HUES48 (cell line): Measurements from ENCODE around the gene RECQL.
A peak's percentile ranks its signal among the peaks of the same experiment; 100 is the strongest.

Experiments
- H3K27ac ChIP-seq: one replicate; pipeline ENCODE4 v1.7.0; 2013; ENCODE audit warnings: low read depth, low read length, inconsistent platforms
- H3K27me3 ChIP-seq: 2 replicates; pipeline ENCODE4 v1.6.1; 2013; ENCODE audit warnings: mild to moderate bottlenecking, low read length; ENCODE audit not compliant: control insufficient read depth, insufficient read depth
- H3K36me3 ChIP-seq: 2 replicates; pipeline ENCODE4 v1.6.1; 2013; ENCODE audit warnings: low read length; ENCODE audit not compliant: control insufficient read depth, insufficient read depth
- H3K4me1 ChIP-seq: 2 replicates; pipeline ENCODE4 v1.6.1; 2013; ENCODE audit warnings: mild to moderate bottlenecking, low read length; ENCODE audit not compliant: control insufficient read depth, insufficient read depth
- H3K4me3 ChIP-seq: 2 replicates; pipeline ENCODE4 v1.5.1; 2013; ENCODE audit warnings: mild to moderate bottlenecking, low read depth, low read length
- H3K9ac ChIP-seq: 2 replicates; pipeline ENCODE4 v1.6.1; 2013; ENCODE audit warnings: mild to moderate bottlenecking, low read depth, low read length, moderate library complexity
- H3K9me3 ChIP-seq: 2 replicates; pipeline ENCODE4 v1.6.1; 2013; ENCODE audit warnings: low read length; ENCODE audit not compliant: control insufficient read depth, insufficient read depth

RECQL gene

GRCh38 chr12:21527451-21528180, 26.2 kb upstream of the RECQL start:
- Histone ChIP-seq H3K9me3 (no peaks in the 10 kb centered on the region), H3K36me3 (no peaks in the 10 kb centered on the region), H3K4me3 (peak overlapping the region; percentile 86), H3K27me3 (peaks cover 68% of the 10 kb centered on the region), H3K9ac (peak overlapping the region; percentile 48; the same call in 1 of the 2 replicates), H3K27ac (no peak overlapping the region), H3K4me1 (0 out of 2 replicates have a peak, but pooled peaks cover 5% of the 10 kb centered on the region)

- 0 out of 2 replicates have a peak, but pooled peaks cover 5% of the 10 kb centered on the region for H3K4me1 ChIP-seq
- H3K27me3 ChIP-seq = peaks cover 64% of the 10 kb centered on the region
- no peaks in the 10 kb centered on the region for H3K9me3 ChIP-seq
- H3K36me3 ChIP-seq = no peaks in the 10 kb centered on the region
- H3K27ac ChIP-seq = no peak overlapping the region
- H3K4me3 ChIP-seq = peak overlapping the region; percentile 86
- no peak overlapping the region for H3K9ac ChIP-seq
These were observed 25.4 kb upstream of the RECQL start for GRCh38 chr12:21526721-21527345.

GRCh38 chr12:21526053-21526452, 24.6 kb upstream of the RECQL start, which contains the start of gene SPX:
TSS of gene SPX (plus strand) at chr12:21526296. CDS start at chr12:21526473, 177 bp downstream.
- 0 out of 2 replicates have a peak, but pooled peaks cover 5% of the 10 kb centered on the region for H3K4me1 ChIP-seq
- H3K27ac ChIP-seq = no peak within 1 kb of the TSS
- no peaks in the 10 kb centered on the region for H3K9me3 ChIP-seq
- H3K36me3 ChIP-seq = no peaks in the 10 kb centered on the region
- no peak within 1 kb of the TSS for H3K9ac ChIP-seq
- peak within 1 kb of the TSS; percentile 86 for H3K4me3 ChIP-seq
- H3K27me3 ChIP-seq = peaks cover 56% of the 10 kb centered on the region

- no peaks in the 10 kb centered on the region for H3K36me3 ChIP-seq
- H3K27ac ChIP-seq = no peak overlapping the region
- H3K9ac ChIP-seq = no peak overlapping the region
- no peak overlapping the region for H3K4me3 ChIP-seq
- H3K9me3 ChIP-seq = no peaks in the 10 kb centered on the region
- H3K27me3 ChIP-seq = peaks cover 27% of the 10 kb centered on the region
- 0 out of 2 replicates have a peak, but pooled peaks cover 5% of the 10 kb centered on the region for H3K4me1 ChIP-seq
These were observed 21.7 kb upstream of the RECQL start for GRCh38 chr12:21523148-21523547.

GRCh38 chr12:21521541-21521940, 20.1 kb upstream of the RECQL start:
- Histone ChIP-seq H3K27ac (no peak overlapping the region), H3K4me3 (no peak overlapping the region), H3K9me3 (no peaks in the 10 kb centered on the region), H3K4me1 (no peaks in the 10 kb centered on the region), H3K27me3 (peaks cover 11% of the 10 kb centered on the region), H3K9ac (no peak overlapping the region), H3K36me3 (peaks cover 7% of the 10 kb centered on the region; the same call in 1 of the 2 replicates)

GRCh38 chr12:21518451-21518850, 17.0 kb upstream of the RECQL start:
- Histone ChIP-seq H3K27me3 (no peaks in the 10 kb centered on the region), H3K4me3 (no peak overlapping the region), H3K27ac (no peak overlapping the region), H3K9me3 (no peaks in the 10 kb centered on the region), H3K4me1 (no peaks in the 10 kb centered on the region), H3K36me3 (peaks cover 38% of the 10 kb centered on the region), H3K9ac (no peak overlapping the region)

GRCh38 chr12:21516281-21516680, 14.8 kb upstream of the RECQL start:
- Histone ChIP-seq H3K27ac (no peak overlapping the region), H3K4me1 (no peaks in the 10 kb centered on the region), H3K27me3 (no peaks in the 10 kb centered on the region), H3K9me3 (no peaks in the 10 kb centered on the region), H3K9ac (no peak overlapping the region), H3K36me3 (peaks cover 49% of the 10 kb centered on the region), H3K4me3 (no peak overlapping the region)

- no peaks in the 10 kb centered on the region for H3K27me3 ChIP-seq
- no peaks in the 10 kb centered on the region for H3K9me3 ChIP-seq
- H3K4me1 ChIP-seq = no peaks in the 10 kb centered on the region
- peaks cover 38% of the 10 kb centered on the region for H3K36me3 ChIP-seq
- H3K27ac ChIP-seq = no peak overlapping the region
- no peak overlapping the region for H3K9ac ChIP-seq
- H3K4me3 ChIP-seq = no peak overlapping the region
These were observed 8.3 kb upstream of the RECQL start for GRCh38 chr12:21509768-21510167.

GRCh38 chr12:21507849-21508248, 6.4 kb upstream of the RECQL start:
- H3K9me3 ChIP-seq = no peaks in the 10 kb centered on the region
- H3K9ac ChIP-seq = no peak overlapping the region
- H3K4me1 ChIP-seq = no peaks in the 10 kb centered on the region
- H3K4me3 ChIP-seq = no peak overlapping the region
- no peaks in the 10 kb centered on the region for H3K27me3 ChIP-seq
- H3K36me3 ChIP-seq = peaks cover 25% of the 10 kb centered on the region
- no peak overlapping the region for H3K27ac ChIP-seq

GRCh38 chr12:21505888-21506287, 4.5 kb upstream of the RECQL start:
- H3K27me3 ChIP-seq = no peaks in the 10 kb centered on the region
- H3K9ac ChIP-seq = no peak overlapping the region
- no peaks in the 10 kb centered on the region for H3K4me1 ChIP-seq
- H3K4me3 ChIP-seq = no peak overlapping the region
- no peaks in the 10 kb centered on the region for H3K9me3 ChIP-seq
- peaks cover 14% of the 10 kb centered on the region; the same call in 1 of the 2 replicates for H3K36me3 ChIP-seq
- H3K27ac ChIP-seq = no peak overlapping the region

- Histone ChIP-seq H3K27ac (no peak overlapping the region), H3K36me3 (peaks cover 16% of the 10 kb centered on the region), H3K9ac (peak overlapping the region; percentile 84; the same call in 1 of the 2 replicates), H3K4me1 (peaks cover 9% of the 10 kb centered on the region), H3K27me3 (no peaks in the 10 kb centered on the region), H3K4me3 (peak overlapping the region; percentile 81), H3K9me3 (no peaks in the 10 kb centered on the region)
These were observed 1.4 kb upstream of the RECQL start for GRCh38 chr12:21502872-21503271.
